ENCODE data around the gene TIGD6.

The TIGD6 gene

DNA sequence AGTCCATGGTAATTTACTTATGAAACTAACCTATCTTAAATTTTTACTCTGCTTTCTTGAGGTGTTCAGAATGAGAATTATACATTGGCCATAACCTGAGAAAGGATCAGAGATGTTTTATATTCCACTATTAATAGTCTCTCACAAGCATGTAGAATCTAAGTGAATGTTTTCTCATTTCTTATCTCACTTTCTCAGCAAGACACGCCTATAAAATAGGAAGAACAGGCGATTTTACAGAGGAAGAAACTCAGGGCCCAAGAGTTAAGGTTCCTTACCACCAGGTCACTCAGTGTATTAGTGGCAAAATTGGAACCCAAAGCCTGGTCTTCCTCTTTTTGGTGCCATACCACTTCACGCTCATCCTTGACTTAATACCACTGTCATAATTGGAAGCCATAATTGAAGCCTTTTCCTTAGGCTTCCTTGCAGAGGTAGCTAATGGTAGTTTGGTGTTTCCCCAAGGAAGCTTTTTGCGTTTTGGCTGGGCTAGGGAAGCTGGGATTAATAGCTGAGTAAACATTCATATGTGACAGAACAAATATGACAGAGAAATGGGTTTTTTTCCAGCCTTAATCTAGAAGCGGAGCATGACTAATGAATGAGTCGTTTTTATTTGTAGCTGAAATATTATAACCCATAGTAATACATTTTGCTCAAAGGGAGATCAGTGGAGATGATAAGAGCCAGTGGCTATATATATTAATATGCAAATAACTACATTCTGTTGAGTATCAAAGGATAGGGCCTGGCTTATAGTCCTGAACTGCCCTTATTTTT is 17.0 kb upstream of the TIGD6 start:
- DNase-seq (ENCODE audit: low spot score): no peak
- FAIRE-seq: no peak

DNA sequence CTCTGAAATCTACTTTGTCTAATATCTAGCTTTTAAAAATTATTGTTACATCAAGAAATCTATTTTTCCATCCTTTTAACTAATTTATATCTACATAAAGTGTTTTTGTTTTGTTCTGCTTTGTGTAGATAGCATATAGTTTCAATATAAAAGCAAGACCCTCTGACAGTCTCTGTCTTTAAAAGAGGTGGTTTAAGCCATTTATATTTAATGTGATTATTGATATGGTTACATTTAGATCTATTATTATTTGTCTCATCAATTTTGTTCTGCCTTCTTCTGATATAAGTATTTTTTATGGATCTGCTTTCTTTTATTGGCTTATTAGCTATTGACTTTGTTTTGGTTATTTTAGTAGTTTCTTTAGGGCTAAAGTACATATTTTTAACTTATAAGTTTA is 16.1 kb upstream of the TIGD6 start:
- no peak for FAIRE-seq

DNA sequence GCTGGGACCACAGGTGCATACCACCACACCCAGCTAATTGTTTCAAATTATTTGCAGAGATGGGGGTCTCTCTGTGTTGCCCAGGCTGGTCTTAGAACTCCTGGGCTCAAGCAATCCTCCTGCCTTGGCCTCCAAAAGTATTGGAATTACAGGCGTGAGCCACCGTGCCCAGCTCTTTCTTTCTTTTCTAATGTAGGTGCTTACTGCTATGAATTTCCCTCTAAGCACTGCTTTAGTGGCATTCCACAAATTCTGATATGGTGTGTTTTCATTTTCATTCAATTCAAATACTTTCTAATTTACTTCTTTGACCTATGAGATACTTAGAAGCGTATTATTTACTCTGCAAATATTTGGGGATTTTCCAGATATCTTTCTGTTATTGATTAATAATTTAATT is 15.0 kb upstream of the TIGD6 start:
- DNase-seq (ENCODE audit: low spot score): no peak
- FAIRE-seq: no peak

More for the DNA sequence above, 16.1 kb upstream of the TIGD6 start:
- DNase-seq (ENCODE audit: low spot score): no peak

DNA sequence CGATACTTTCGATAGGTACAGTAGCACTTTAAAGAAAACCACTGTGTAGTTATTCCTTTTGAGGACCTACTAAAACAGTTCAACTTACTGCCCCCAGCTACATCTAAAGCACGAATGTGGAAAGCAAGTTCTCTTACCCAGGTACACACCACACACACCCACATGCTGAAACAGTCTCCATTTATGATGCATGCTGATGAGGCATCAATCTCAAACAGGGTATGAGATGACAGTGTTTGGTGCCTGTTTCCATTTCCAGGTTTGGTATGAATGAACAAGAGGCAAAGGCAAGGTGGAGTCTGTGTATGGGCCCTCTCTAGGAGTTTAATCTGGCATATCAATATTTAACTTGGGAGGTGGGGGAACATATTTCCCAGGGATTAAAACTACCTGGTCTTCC is 14.0 kb upstream of the TIGD6 start:
- FAIRE-seq: no peak
- DNase-seq (ENCODE audit: low spot score): no peak

DNA sequence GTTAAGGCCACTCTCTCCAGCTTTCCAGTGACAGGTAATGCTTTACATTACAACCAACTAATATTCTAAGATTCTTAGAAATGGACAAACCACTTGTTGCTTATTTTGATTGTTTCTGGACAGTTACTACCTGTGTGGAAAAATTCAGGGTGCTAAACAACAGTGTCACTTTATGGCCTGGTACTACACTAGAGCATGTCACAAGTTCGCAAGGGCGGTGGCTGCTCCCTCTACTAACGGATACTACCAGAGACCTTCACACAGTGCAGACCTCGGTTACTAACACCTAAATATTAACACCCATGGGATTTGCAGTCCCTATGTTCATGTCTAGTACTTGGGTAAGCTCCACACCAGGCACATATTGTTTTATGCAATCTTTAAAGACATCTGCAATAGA is 13.5 kb upstream of the TIGD6 start:
- no peak for DNase-seq (ENCODE audit: low spot score)
- no peak for FAIRE-seq

DNA sequence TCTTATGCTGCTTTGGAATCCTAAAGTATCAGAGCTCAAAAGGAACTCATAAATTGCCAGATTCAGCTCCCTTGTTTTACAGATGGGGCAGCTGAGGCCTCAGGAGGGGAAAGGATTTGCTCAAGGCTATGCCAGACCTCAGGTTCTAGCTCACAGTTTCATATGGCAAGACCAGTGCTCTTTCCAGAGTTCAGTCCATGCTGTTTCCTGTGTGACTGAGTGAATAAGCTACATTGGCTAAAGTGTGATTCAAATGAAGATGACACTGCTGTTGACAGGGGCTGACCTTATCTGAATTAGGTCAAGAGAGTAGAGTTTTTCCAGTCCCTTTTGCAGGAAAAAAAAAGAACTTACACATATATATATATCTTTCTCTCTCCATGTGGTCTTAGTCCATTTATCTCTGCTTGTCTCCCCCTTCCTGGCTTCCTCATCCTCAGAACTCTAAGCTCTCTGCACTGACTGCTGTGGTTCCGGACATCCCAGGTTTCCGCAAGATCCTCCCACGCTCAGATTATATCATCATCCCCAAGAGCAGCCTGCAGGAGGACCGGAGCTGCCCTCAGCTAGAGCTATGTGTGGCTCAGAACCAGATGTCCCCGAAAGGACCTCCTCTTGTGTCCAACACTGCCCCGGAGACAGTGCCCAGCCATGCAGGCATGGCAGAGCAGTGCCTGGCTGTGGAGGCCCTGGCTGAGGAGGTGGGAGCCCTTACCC is 9.4 kb upstream of the TIGD6 start:
- FAIRE-seq: no peak

DNA sequence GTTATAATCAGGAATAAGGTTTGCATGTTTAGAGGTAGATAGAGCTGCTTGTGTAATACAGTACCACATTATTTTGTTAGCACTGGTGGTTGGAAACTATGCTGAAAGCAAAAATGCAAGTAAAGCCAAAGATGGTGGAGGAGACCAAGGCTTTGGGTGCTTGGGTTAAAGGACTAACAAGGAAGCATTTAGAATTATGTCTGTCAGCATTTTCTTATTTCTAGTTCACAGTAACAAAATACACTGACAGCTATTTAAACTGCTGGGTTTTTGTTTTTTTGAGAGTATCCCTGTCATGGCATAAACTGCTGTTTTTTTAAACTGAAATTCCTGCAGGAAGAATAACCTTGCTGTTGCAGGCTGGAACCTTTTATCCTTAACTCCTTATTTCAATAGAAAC is 6.6 kb upstream of the TIGD6 start:
- no peak for DNase-seq (ENCODE audit: low spot score)
- FAIRE-seq: no peak

More for the DNA sequence above, 9.4 kb upstream of the TIGD6 start:
- DNase-seq (ENCODE audit: low spot score): no peak

DNA sequence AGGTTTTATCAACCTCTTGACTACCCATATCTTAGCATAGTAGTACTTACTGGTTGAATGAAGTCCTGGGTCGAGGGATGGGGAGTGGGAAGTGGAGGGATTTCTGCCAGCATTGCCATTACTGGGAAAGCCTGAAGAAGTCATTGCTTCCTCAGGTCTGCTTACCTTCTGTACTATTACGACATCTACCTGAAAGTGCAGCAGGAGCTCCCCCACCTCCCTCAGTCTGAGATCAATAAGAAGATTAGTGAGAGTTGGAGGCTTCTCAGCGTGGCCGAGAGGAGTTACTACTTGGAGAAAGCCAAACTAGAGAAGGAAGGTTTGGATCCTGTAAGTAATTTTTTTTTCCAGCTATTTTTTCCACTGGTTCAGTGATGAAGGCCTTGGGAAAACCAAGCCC is 5.9 kb upstream of the TIGD6 start:
- DNase-seq (ENCODE audit: low spot score) (no peak), FAIRE-seq (no peak)

DNA sequence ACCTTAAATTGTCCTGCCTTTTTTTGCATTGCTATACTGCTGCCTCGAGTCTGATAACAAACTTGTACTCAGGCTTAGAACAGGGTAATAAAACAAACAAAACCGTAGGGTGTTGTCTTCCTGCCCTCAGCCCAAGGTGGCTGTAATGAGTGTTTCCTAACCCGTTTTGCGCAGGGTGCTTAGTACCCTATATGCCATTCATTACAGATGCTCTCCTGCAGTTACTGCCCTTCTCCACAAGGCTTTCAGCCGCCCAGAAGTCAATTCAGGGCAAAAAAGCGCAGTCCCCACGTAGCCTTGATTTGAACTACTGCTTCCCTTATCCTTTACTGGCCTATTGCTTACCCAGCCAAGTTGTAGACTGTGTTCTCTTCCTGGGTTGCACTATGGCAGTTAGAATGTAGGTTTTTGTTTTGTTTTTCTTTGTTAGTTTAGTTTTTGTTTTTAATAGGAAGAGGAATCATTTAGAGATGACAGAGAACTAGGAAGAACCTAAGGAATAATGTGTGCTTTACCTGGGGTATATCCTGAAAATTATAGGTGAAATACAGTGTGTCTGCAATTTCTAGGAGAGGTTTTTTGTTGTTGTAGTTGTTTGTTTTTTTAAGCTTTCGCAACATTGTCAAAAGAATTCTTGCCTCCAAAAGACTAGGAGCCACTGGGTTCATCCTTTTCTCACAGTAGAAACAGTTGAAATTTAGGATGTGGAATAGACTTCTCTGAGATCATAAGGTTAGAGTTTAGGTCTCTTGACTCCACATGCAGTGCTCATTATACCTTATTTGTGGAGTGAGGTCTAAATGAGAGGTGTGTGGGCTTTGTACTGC is 1.4 kb upstream of the TIGD6 start:
- peak; percentile 60 for FAIRE-seq
- peak; percentile 64 for DNase-seq (ENCODE audit: low spot score)

DNA sequence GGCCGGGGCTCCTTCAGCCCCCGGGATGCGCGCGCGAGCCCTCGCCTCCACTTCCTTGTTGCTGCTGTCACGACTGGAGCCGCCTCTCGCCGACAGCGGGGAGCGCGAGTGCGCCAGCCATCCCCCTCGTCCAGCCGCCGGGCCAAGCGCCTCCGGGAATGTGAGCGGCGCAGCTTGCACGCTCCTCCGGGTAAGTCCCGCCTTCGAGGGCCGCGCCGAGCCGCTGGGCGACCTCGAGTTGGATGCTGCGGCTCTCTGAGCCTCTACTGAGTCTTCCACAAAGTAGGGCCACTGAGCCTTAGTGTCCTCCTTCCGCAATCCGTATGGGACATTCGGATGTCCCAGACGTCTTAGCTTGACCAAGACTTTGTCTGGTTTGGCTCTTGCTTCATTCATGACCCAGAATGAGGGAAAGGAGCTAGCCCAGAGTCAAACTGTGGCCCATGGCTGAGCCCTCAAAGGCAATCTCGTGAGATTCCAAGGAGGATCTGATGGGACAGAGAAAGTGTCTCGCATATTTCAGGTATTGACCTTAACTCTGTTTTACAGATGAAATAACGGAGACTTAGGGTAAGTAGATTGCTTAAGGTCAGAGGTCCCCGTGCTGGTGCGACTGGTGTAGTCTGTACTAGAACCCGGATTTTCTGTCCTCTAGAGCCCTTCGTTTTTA is 671 bp upstream of the TIGD6 start:
- FAIRE-seq: no peak
- DNase-seq (ENCODE audit: low spot score): no peak

DNA sequence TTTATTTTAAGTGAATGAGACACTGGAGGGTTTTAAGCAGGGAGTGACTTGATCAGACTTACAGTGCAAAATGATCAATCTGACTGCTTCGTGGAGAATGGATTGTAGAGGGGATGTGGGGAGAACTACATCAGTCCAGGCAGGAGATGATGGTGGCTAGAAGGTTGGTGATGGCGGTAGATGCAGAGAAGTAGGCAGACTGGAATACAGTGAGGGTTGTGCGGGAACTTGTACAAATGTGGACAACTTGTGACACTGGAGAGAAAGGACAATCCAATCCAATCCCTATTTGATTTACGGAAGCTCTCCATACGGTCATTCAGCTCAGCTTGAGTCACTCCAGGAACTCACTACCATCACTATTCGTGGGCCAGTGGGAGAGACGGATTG is 593 bp downstream of the TIGD6 start:
- DNase-seq (ENCODE audit: low spot score): no peak
- FAIRE-seq: no peak

DNA sequence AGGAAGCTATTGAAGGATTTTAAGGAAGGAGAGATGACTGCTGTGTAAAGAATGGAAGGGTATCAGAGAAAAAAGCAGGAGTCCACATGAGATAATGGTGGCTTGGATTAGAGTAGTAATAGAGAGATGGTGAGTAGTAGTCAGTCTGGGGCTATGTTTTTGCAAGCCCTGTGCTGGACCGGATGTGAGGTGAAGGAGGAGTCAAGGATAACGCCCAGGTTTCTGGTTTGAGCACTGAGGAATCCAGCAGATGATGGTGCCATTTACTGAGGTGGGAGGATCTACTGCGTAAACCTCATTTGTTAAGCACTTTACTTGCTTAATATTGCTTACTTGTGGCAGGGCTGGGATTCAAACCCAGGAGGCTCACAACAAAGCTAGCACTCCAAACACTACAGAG is 1.1 kb downstream of the TIGD6 start:
- DNase-seq (ENCODE audit: low spot score) (no peak), FAIRE-seq (no peak)

DNA sequence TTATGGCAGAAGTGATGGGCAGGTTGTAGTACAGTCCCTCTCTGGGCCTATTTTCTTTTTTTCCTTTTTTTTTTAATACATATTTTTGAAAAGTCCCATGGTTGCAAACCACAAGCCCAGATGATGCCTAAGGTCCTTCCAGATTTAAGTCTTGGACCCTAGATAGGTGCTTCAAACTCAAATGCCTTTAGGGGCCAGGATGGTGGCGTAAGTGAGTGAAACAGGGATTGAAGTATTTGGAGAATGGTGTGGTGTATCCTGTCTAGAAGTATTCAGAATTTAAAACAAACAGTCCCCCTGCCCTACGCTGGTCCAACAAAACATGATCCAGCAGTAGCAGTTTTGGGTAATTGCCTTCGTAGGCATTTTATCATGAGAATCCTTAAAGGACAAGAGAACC is 2.2 kb downstream of the TIGD6 start:
- FAIRE-seq: no peak
- no peak for DNase-seq (ENCODE audit: low spot score)

DNA sequence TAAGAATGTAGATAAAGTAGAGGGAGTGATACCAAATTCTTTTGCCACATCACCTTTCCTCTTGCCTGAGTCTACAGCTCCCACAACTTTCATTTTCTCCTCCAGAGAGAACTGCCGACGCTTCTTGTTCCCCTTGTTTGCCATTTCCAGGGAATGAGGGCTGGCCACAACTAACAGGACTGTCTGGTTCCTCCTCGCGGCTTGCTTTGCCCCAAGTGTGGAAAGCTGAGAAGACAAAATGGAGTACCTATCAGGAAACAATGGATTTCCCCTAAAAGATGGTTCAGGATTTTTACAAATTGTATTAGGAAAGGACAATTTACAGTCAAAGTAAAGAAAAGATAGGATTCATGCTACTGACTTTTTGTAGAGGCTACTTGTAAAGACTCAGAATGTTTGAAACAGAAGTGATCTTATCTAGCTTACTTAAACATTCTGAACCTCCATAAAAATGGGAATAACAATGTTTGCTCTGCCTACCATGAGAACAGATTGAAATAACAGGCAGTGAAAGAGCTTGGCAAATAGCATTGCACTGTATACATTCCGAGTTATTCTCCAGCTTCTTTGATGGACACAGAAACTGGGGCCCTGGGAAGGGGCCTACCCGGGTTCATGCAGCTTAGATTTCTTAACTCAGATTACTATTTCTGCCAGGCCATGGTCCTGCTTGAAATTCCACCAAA is 4.1 kb downstream of the TIGD6 start:
- DNase-seq (ENCODE audit: low spot score): no peak
- FAIRE-seq: no peak

DNA sequence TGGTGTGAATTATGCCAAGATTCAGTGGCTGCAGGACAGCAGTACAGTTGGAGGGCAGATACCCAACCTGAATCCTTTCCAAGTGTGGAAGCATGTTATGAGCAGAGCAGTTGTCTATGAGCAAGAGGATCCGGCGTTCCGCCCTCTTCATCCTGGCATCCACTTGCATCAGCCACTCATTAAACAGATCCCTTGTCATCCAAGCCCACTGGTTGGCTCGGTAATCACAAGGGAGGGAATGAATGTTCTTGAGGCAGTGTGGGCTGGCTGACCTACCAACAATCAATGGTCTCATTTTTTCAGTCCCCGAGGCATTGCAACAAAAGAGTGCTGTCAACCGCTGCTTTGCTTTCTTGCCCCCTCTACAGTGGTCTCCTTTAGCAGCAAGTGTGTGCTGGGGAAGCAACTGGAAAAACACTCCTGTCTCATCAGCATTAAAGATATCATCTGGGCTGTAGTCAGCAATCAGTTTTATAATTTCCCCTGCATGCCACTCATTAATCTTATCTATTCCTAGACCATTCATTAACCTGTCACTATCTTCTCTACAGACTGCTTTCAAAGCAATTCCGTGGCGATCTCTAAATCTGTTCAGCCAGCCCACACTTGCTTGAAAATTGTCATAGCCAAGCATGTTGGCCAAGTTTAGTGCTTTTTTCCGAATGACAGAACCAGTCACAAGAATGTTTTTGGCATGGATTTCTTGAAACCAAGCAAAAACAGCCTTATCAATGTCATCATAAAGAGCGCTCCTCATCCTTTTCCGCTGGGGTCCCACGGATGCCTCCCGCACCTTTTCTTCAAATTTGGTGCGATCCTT is 4.9 kb downstream of the TIGD6 start:
- DNase-seq (ENCODE audit: low spot score) (no peak), FAIRE-seq (no peak)

DNA sequence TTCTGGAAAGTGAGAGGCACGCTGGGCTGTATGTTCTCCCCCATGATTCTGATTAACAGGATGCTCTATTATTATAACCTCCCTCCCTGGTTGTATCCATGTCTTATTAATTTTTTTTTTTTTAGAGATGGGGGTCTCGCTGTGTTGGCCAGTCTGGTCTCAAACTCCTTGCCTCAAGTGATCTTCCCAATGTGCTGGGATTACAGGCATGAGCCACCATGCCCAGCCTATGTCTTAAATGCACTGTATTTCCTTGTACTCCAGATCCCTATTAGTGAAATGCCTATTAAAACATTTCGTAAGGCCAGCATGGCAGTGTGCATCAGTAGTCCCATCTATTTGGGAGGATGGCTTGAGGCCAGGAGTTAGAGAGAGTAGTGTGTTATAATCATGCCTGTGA is 7.0 kb downstream of the TIGD6 start:
- FAIRE-seq (no peak), DNase-seq (ENCODE audit: low spot score) (no peak)

DNA sequence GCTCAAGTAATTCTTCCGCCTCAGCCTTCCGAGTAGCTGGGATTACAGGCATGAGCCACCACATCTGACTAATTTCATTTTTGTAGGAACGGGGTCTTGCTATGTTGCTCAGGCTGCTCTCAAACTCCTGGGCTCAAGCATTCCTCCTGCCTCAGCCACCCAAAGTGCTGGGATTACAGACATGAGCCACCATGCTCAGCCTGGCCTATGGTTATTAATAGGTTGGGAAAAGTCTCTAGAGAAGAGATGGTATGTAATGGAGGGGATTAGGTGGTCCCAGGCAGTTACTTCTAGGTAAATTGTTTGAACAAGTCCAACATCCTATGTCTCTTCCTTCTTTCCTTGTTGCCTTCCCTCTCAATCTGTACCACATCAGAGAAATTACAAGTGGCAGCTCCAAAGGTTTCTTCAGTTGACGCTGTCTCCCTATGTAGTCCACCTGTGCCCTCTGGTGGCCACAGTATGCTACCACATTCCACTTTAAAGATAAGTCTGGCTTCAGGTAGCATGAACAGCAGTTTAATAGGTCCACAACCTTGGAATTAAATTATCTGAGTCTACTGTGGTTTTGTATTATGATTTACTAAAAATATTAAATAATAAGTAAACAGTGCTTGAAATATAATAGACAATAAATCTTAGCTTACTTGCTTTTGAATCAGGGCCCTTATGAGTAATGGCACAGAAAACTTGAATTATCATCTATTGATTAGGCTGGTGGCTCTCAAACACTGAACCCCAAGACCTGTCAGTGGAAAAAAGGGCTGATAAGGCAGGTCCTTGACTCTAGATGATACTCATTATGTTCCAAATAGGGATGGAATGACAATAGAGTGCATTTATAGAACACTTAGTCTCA is 9.7 kb downstream of the TIGD6 start:
- peak; percentile 67 for DNase-seq (ENCODE audit: low spot score)
- peak; percentile 83 for FAIRE-seq

DNA sequence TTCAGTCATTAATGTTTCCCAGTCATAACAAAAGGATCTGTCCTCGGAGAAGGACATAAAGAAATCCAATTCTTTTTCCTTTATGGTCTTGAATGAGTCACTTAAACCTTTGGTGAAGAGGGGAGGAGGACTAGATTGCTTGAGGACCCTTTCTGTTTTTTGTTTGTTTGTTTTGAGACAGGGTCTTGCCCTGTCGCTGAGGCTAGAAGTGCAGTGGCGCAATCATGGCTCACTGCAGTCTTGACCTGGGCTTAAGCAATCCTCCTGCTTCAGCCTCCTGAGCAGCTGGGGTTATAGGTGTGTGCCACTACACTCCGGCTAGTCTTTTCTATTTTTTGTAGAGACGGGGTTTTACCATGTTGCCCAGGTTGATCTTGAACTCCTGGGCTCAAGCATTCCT is 12.3 kb downstream of the TIGD6 start:
- DNase-seq (ENCODE audit: low spot score): no peak
- FAIRE-seq: no peak

DNA sequence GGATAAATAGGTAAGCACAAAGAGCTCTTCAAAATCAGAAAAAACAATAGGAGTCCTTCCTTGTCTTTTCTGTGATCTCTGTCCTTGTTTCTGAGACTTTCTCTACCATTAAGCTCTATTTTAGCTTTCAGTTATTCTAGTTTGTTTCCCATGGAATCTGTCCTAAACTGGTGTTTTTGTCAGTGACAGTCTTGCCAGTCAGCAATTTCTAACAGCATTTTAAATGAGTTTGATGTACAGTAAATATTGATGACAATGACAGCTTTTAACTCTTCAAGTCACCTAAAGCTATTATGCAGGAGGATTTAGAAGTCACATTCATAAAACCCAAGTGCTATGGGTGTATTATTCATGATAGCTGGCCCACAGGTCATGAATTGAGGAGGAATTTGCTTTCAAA is 17.9 kb downstream of the TIGD6 start:
- no peak for DNase-seq (ENCODE audit: low spot score)
- no peak for FAIRE-seq
